CD14-positive monocyte (primary cell): ENCODE measurements around the gene PGLYRP2. TPM values are rescaled to one million over a fixed set of nuclear protein-coding genes. Genes with fewer than 3 reads are reported as not detected.

Source experiments
- DNase-seq, 3 donors: peaks; one replicate each; pipeline ENCODE4 v3.0.0-alpha.2; 2011 to 2022
- H2AFZ ChIP-seq: 2 replicates; pipeline ENCODE4 v1.6.0; 2012; ENCODE audit warnings: mild to moderate bottlenecking, low read depth, low read length, inconsistent platforms; ENCODE audit not compliant: insufficient read depth, poor library complexity, severe bottlenecking
- H3K27ac ChIP-seq, 2 donors: 1 replicate in 1 of 2; 2 replicates in 1 of 2; pipeline ENCODE4 v1.5.1; 2012 to 2013; ENCODE audit warnings: low read length in 2 of 2, control low read depth in 1 of 2, inconsistent platforms in 1 of 2, low read depth in 1 of 2, mild to moderate bottlenecking in 1 of 2
- H3K27me3 ChIP-seq, 2 donors: one replicate each; pipeline versions ENCODE4 v1.6.0 to v1.6.1; 2011 to 2013; ENCODE audit warnings: low read length in 2 of 2; ENCODE audit not compliant: control insufficient read depth in 2 of 2, insufficient read depth in 2 of 2
- H3K36me3 ChIP-seq, 2 donors: replicated peaks in 1 of 2; 1 replicate in 1 of 2; 2 replicates in 1 of 2; pipeline versions ENCODE4 v1.5.1 to v1.6.1; 2012 to 2013; ENCODE audit warnings: low read length in 2 of 2, control low read depth in 1 of 2, inconsistent platforms in 1 of 2, mild to moderate bottlenecking in 1 of 2; ENCODE audit not compliant: insufficient read depth in 2 of 2, control insufficient read depth in 1 of 2
- H3K4me1 ChIP-seq, 2 donors: 1 replicate in 1 of 2; 2 replicates in 1 of 2; pipeline versions ENCODE4 v1.5.1 to v1.6.1; 2012 to 2013; ENCODE audit warnings: low read length in 2 of 2, control low read depth in 1 of 2, inconsistent platforms in 1 of 2, mild to moderate bottlenecking in 1 of 2, moderate library complexity in 1 of 2; ENCODE audit not compliant: insufficient read depth in 2 of 2, control insufficient read depth in 1 of 2
- H3K4me2 ChIP-seq: replicated peaks from 2 replicates; pipeline ENCODE3; 2012; ENCODE audit warnings: low read length, moderate library complexity, mild to moderate bottlenecking; ENCODE audit not compliant: poor library complexity, severe bottlenecking; ENCODE audit errors: extremely low read depth
- H3K4me3 ChIP-seq, 3 experiments: fragments of 200-600 bp in 1 of 3; sonication (generic) in 1 of 3; replicated peaks in 1 of 3; 1 replicate in 2 of 3; 2 replicates in 1 of 3; pipeline ENCODE4 v1.5.1; 2011 to 2013; ENCODE audit warnings: low read length in 3 of 3, mild to moderate bottlenecking in 3 of 3, control low read depth in 2 of 3, low read depth in 2 of 3, inconsistent platforms in 1 of 3, moderate library complexity in 1 of 3
- H3K79me2 ChIP-seq: 2 replicates; pipeline ENCODE4 v1.6.0; 2012; ENCODE audit warnings: mild to moderate bottlenecking, control low read depth, inconsistent platforms, low read length, moderate library complexity; ENCODE audit not compliant: insufficient read depth
- H3K9ac ChIP-seq: 2 replicates; pipeline ENCODE4 v1.6.0; 2017; ENCODE audit warnings: low read length, mild to moderate bottlenecking; ENCODE audit not compliant: insufficient read depth, poor library complexity, severe bottlenecking
- H3K9me3 ChIP-seq, 2 donors: replicated peaks in 1 of 2; 1 replicate in 1 of 2; 2 replicates in 1 of 2; pipeline versions ENCODE4 v1.5.1 to v1.6.1; 2012 to 2013; ENCODE audit warnings: low read length in 2 of 2, control low read depth in 1 of 2; ENCODE audit not compliant: control insufficient read depth in 1 of 2, insufficient read depth in 1 of 2
- H4K20me1 ChIP-seq: 2 replicates; pipeline ENCODE4 v1.6.0; 2012; ENCODE audit warnings: mild to moderate bottlenecking, low read length, control low read depth, moderate library complexity; ENCODE audit not compliant: insufficient read depth
- H3K27ac Mint-ChIP-seq, 7 donors: one replicate each; pipeline ENCODE4 v1.8.0; 2020; ENCODE audit warnings: mild to moderate bottlenecking in 7 of 7, mixed read lengths in 7 of 7, moderate library complexity in 6 of 7, inconsistent platforms in 2 of 7
- H3K27me3 Mint-ChIP-seq, 3 donors: one replicate each; pipeline ENCODE4 v1.8.0; 2021 to 2022; ENCODE audit warnings: low read depth in 3 of 3, mild to moderate bottlenecking in 3 of 3, mixed read lengths in 3 of 3, moderate library complexity in 3 of 3, inconsistent platforms in 1 of 3
- H3K36me3 Mint-ChIP-seq, 2 donors: one replicate each; pipeline ENCODE4 v1.8.0; 2020; ENCODE audit warnings: mixed read lengths in 2 of 2, inconsistent platforms in 1 of 2, mild to moderate bottlenecking in 1 of 2
- H3K4me1 Mint-ChIP-seq: one replicate; pipeline ENCODE4 v1.8.0; 2020; ENCODE audit warnings: mild to moderate bottlenecking, mixed read lengths
- H3K4me3 Mint-ChIP-seq, 2 donors: one replicate each; pipeline ENCODE4 v1.8.0; 2020; ENCODE audit warnings: mild to moderate bottlenecking in 2 of 2, mixed read lengths in 2 of 2, moderate library complexity in 1 of 2
- H3K9me3 Mint-ChIP-seq, 7 donors: one replicate each; pipeline ENCODE4 v1.8.0; 2020 to 2022; ENCODE audit warnings: mixed read lengths in 7 of 7, mild to moderate bottlenecking in 6 of 7, moderate library complexity in 6 of 7, inconsistent platforms in 2 of 7
- CTCF ChIP-seq: fragments of 200-600 bp; IDR thresholded peaks from one replicate; pipeline ENCODE4 v1.8.0; 2022; ENCODE audit warnings: antibody characterized with exemption, mild to moderate bottlenecking
- WGBS: methylation state at CpG from one replicate; pipeline ENCODE4 v1.1.5; 2013; ENCODE audit warnings: missing lambda C conversion rate; ENCODE audit not compliant: insufficient coverage; 5-methylcytosine and 5-hydroxymethylcytosine counted together
- intact Hi-C, 2 donors: fragments of 100-400 bp; cut with micrococcal nuclease; formaldehyde crosslinking; loops; one replicate each; pipeline versions ENCODE4 v1.15.0 to v1.15.1; 2023
- polyA plus RNA-seq, 3 donors: library from polyadenylated mRNA; depleted of rRNA in 1 of 3; unstranded in 2 of 3; stranded (reverse) in 1 of 3; fragments of 300-500 nt in 2 of 3; fragments of >200 nt in 1 of 3; fragmentation: Illumina TruSeq in 2 of 3; gene quantifications; 1 replicate in 2 of 3; 2 replicates in 1 of 3; pipeline ENCODE4 v1.2.3, GENCODE V29; 2012 to 2021

PGLYRP2 gene
- polyA plus RNA-seq, 3 donors = 0.03 to 0.32 (median 0.15) TPM

GRCh38 chr19:15511671-15512424 lies 32.5 kb upstream of the PGLYRP2 start:
- Histone ChIP-seq H3K4me3 (no peak overlapping the region), H3K27ac (no peak overlapping the region), H2AFZ (no peak overlapping the region), H3K9ac (no peak overlapping the region), H3K36me3 (no peaks in the 10 kb centered on the region), H3K79me2 (no peaks in the 10 kb centered on the region), H3K4me1 (peaks cover 27 to 38% of the 10 kb centered on the region in 2 donors), H3K4me2 (no peak overlapping the region), H3K9me3 (peaks cover 11 to 17% of the 10 kb centered on the region in 2 donors), H4K20me1 (no peaks in the 10 kb centered on the region), H3K27me3 (peaks cover 15 to 28% of the 10 kb centered on the region in 2 donors)
- Mint-ChIP-seq H3K36me3 (peaks cover 3 to 4% of the 10 kb centered on the region in 2 donors), H3K4me1 (peaks cover 29% of the 10 kb centered on the region), H3K9me3 (peaks cover 6 to 28% (median 20%) of the 10 kb centered on the region in 7 donors), H3K27me3 (peaks cover 34 to 38% (median 34%) of the 10 kb centered on the region in 3 donors), H3K4me3 (no peak overlapping the region), H3K27ac (no peak overlapping the region)
- intact Hi-C loops = no loop called here
- 97% methylated on average over 6 of the region's 19 CpGs for WGBS
- no peak for TF ChIP-seq CTCF
- DNase-seq = no peak

- Histone ChIP-seq H3K4me3 (no peak within 1 kb of the TSS), H3K79me2 (no peaks in the 10 kb centered on the region), H4K20me1 (no peaks in the 10 kb centered on the region), H3K27ac (no peak within 1 kb of the TSS), H3K27me3 (peaks cover 15 to 34% of the 10 kb centered on the region in 2 donors), H3K36me3 (no peaks in the 10 kb centered on the region), H2AFZ (peak within 1 kb of the TSS; percentile 53), H3K4me2 (peak within 1 kb of the TSS; percentile 45), H3K9me3 (no peaks in the 10 kb centered on the region), H3K4me1 (peaks cover 11 to 18% of the 10 kb centered on the region in 2 donors), H3K9ac (peak within 1 kb of the TSS; percentile 8)
- H3K27ac Mint-ChIP-seq = no peak within 1 kb of the TSS
- peaks cover 39 to 51% (median 39%) of the 10 kb centered on the region in 3 donors for H3K27me3 Mint-ChIP-seq
- peaks cover 14% of the 10 kb centered on the region for H3K4me1 Mint-ChIP-seq
- no peak for TF ChIP-seq CTCF
- DNase-seq = no peak
- H3K9me3 Mint-ChIP-seq = peaks cover 0 to 11% (median 2%) of the 10 kb centered on the region in 7 donors
- intact Hi-C loops = no loop called here
- peak within 1 kb of the TSS; percentile 34 to 86 for H3K4me3 Mint-ChIP-seq
- H3K36me3 Mint-ChIP-seq = peaks cover 3 to 4% of the 10 kb centered on the region in 2 donors
- 2% methylated on average over 47 of the region's 52 CpGs for WGBS
Measured at GRCh38 chr19:15508035-15508710, 28.9 kb upstream of the PGLYRP2 start, which contains the start of gene CYP4F22. CYP4F22 (plus strand) TSS chr19:15508525; CDS start chr19:15525337, 16,812 bp downstream.
